GM18520 (cell line): ENCODE measurements around the gene ZBTB20.

Experiments
- ATAC-seq: cut with Tn5 transposase; IDR thresholded peaks from one replicate; pipeline ENCODE4 v1.9.1; 2021; ENCODE audit not compliant: unreplicated experiment

The ZBTB20 gene

GRCh38 chr3:114929971-114930732 is 216.9 kb downstream of the ZBTB20 start:
- no peak for ATAC-seq

- no peak for ATAC-seq
These were observed 218.0 kb downstream of the ZBTB20 start for GRCh38 chr3:114928989-114929640.

- ATAC-seq, result no peak
These were observed 242.5 kb downstream of the ZBTB20 start for GRCh38 chr3:114904633-114905032.

GRCh38 chr3:114903213-114903612 is 243.9 kb downstream of the ZBTB20 start:
- no peak for ATAC-seq

- no peak for ATAC-seq
These were observed 244.4 kb downstream of the ZBTB20 start for GRCh38 chr3:114902691-114903101.

- ATAC-seq, result no peak
These were observed 246.2 kb downstream of the ZBTB20 start for GRCh38 chr3:114900908-114901307.

GRCh38 chr3:114899186-114899931 is 247.7 kb downstream of the ZBTB20 start:
- ATAC-seq, result no peak

GRCh38 chr3:114896978-114897377 is 250.1 kb downstream of the ZBTB20 start:
- no peak for ATAC-seq

- no peak for ATAC-seq
These were observed 253.7 kb downstream of the ZBTB20 start for GRCh38 chr3:114893361-114893760.

- no peak for ATAC-seq
These were observed 254.2 kb downstream of the ZBTB20 start for GRCh38 chr3:114892880-114893279.

- no peak for ATAC-seq
These were observed 254.8 kb downstream of the ZBTB20 start for GRCh38 chr3:114892131-114892879.

GRCh38 chr3:114887806-114888205 is 259.3 kb downstream of the ZBTB20 start:
- ATAC-seq, result no peak

- ATAC-seq, result no peak
These were observed 260.2 kb downstream of the ZBTB20 start for GRCh38 chr3:114886905-114887304.

GRCh38 chr3:114884213-114884923 is 262.7 kb downstream of the ZBTB20 start:
- no peak for ATAC-seq

GRCh38 chr3:114880078-114880477 is 267.0 kb downstream of the ZBTB20 start:
- no peak for ATAC-seq

GRCh38 chr3:114879059-114880031 is 267.7 kb downstream of the ZBTB20 start:
- ATAC-seq, result peak; percentile 64

- ATAC-seq, result no peak
These were observed 268.8 kb downstream of the ZBTB20 start for GRCh38 chr3:114878114-114878839.

- ATAC-seq, result no peak
These were observed 269.5 kb downstream of the ZBTB20 start for GRCh38 chr3:114877378-114878113.
